GDM1 (cell line): ENCODE measurements around the gene SPRR3.
"Not testable (repeated sequence)": the region's sequence is repeated elsewhere in the genome, so short reads cannot be mapped to it uniquely, and the experiment has no call there.

Source experiments
- DNase-seq: peaks from one replicate; lab custom pipeline; 2025; lab: John Stamatoyannopoulos, UW

The SPRR3 gene

GRCh38 chr1:152983743-152984142, 17.8 kb upstream of the SPRR3 start, which contains the start of gene SPRR1A:
TSS of gene SPRR1A (plus strand) at chr1:152984081. CDS start at chr1:152985231, 1,150 bp downstream.
- no peak for DNase-seq

- DNase-seq, result no peak
Observed at GRCh38 chr1:152986578-152986977, 15.0 kb upstream of the SPRR3 start.

GRCh38 chr1:152993186-152993585, 8.4 kb upstream of the SPRR3 start:
- no peak for DNase-seq

- DNase-seq, result no peak
Observed at GRCh38 chr1:152995842-152996241, 5.7 kb upstream of the SPRR3 start.

GRCh38 chr1:152996633-152997400, 4.7 kb upstream of the SPRR3 start:
- DNase-seq, result no peak

- DNase-seq, result no peak
Observed at GRCh38 chr1:152997901-152998300, 3.6 kb upstream of the SPRR3 start.

- no peak for DNase-seq
Observed at GRCh38 chr1:152998476-152998875, 3.1 kb upstream of the SPRR3 start.

GRCh38 chr1:152999818-153000217, 1.7 kb upstream of the SPRR3 start:
- DNase-seq, result no peak

- no peak for DNase-seq
Observed at GRCh38 chr1:153000294-153000693, 1.3 kb upstream of the SPRR3 start.

GRCh38 chr1:153011235-153011758, 9.7 kb downstream of the SPRR3 start:
- DNase-seq, result not testable (repeated sequence)

GRCh38 chr1:153021829-153022228, 20.3 kb downstream of the SPRR3 start:
- not testable (repeated sequence) for DNase-seq

- DNase-seq, result not testable (repeated sequence)
Observed at GRCh38 chr1:153022340-153022739, 20.8 kb downstream of the SPRR3 start.

GRCh38 chr1:153023109-153023508, 21.6 kb downstream of the SPRR3 start:
- DNase-seq, result no peak

GRCh38 chr1:153024413-153024812, 22.9 kb downstream of the SPRR3 start:
- DNase-seq, result no peak

GRCh38 chr1:153025797-153026196, 24.2 kb downstream of the SPRR3 start:
- DNase-seq, result no peak

GRCh38 chr1:153028766-153029165, 27.2 kb downstream of the SPRR3 start:
- DNase-seq, result no peak

- no peak for DNase-seq
Observed at GRCh38 chr1:153030895-153031294, 29.3 kb downstream of the SPRR3 start, which contains the start of gene SPRR1B. TSS of gene SPRR1B (plus strand) at chr1:153031203. CDS start at chr1:153032346, 1,143 bp downstream.

- DNase-seq, result no peak
Observed at GRCh38 chr1:153032073-153032472, 30.5 kb downstream of the SPRR3 start.

GRCh38 chr1:153032677-153033308, 31.2 kb downstream of the SPRR3 start:
- no peak for DNase-seq

- no peak for DNase-seq
Observed at GRCh38 chr1:153035211-153035610, 33.7 kb downstream of the SPRR3 start.

- DNase-seq, result no peak
Observed at GRCh38 chr1:153040950-153041631, 39.5 kb downstream of the SPRR3 start, which contains the start of gene SPRR2D. TSS of gene SPRR2D (minus strand) at chr1:153041120. CDS start at chr1:153040346, 774 bp downstream.

- DNase-seq, result no peak
Observed at GRCh38 chr1:153049211-153049610, 47.7 kb downstream of the SPRR3 start.
